ENCODE data around the gene CCDC59.

DNA sequence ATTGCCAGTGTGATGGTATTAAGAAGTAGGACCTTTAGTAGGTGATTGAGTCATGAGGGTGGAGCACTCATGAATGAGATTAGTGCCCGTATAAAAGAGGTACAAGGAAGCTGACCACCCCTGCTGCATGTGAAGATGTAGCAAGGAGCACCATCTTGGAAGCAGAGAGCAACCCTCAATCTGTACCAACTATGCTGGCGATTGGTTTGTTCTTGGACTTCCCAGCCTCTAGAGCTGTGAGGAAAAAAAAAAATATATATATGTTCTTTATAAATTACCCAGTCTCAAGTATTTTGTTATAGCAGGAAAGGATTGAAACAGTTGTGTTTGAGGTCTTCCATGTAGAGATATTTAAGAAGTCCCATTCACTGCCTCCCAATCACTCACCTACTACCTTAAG lies 17.0 kb upstream of the CCDC59 start:
- TF ChIP-seq ZNF239 (CRISPR knock-in tag; IDR thresholded peaks at IDR 0.05) (no peak), EP400 (IDR thresholded peaks at IDR 0.05) (no peak), CBFB (CRISPR knock-in tag; IDR thresholded peaks at IDR 0.05) (no peak), MXI1 (IDR thresholded peaks at IDR 0.05; ENCODE audit: low read depth, low read length) (no peak), ETV6 (IDR thresholded peaks at IDR 0.05; ENCODE audit: borderline replicate concordance in 1 of 2, low read depth in 2 of 2, low read length in 1 of 2) (no peak), ETV6 (CRISPR knock-in tag; IDR thresholded peaks at IDR 0.05; ENCODE audit: borderline replicate concordance) (no peak), TCF7 (IDR thresholded peaks at IDR 0.05; ENCODE audit: borderline replicate concordance) (no peak), ZNF133 (CRISPR knock-in tag; IDR thresholded peaks at IDR 0.05) (no peak)
- TF ChIP-seq, protein P1, sequence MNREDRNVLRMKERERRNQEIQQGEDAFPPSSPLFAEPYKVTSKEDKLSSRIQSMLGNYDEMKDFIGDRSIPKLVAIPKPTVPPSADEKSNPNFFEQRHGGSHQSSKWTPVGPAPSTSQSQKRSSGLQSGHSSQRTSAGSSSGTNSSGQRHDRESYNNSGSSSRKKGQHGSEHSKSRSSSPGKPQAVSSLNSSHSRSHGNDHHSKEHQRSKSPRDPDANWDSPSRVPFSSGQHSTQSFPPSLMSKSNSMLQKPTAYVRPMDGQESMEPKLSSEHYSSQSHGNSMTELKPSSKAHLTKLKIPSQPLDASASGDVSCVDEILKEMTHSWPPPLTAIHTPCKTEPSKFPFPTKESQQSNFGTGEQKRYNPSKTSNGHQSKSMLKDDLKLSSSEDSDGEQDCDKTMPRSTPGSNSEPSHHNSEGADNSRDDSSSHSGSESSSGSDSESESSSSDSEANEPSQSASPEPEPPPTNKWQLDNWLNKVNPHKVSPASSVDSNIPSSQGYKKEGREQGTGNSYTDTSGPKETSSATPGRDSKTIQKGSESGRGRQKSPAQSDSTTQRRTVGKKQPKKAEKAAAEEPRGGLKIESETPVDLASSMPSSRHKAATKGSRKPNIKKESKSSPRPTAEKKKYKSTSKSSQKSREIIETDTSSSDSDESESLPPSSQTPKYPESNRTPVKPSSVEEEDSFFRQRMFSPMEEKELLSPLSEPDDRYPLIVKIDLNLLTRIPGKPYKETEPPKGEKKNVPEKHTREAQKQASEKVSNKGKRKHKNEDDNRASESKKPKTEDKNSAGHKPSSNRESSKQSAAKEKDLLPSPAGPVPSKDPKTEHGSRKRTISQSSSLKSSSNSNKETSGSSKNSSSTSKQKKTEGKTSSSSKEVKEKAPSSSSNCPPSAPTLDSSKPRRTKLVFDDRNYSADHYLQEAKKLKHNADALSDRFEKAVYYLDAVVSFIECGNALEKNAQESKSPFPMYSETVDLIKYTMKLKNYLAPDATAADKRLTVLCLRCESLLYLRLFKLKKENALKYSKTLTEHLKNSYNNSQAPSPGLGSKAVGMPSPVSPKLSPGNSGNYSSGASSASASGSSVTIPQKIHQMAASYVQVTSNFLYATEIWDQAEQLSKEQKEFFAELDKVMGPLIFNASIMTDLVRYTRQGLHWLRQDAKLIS (CRISPR knock-in tag; IDR thresholded peaks at IDR 0.05): no peak
